Measurements from ENCODE around the gene RNF130.

Gene RNF130

GRCh38 chr5:180008433-180008832, 63.1 kb downstream of the RNF130 start:
- no peak for ATAC-seq

DNA sequence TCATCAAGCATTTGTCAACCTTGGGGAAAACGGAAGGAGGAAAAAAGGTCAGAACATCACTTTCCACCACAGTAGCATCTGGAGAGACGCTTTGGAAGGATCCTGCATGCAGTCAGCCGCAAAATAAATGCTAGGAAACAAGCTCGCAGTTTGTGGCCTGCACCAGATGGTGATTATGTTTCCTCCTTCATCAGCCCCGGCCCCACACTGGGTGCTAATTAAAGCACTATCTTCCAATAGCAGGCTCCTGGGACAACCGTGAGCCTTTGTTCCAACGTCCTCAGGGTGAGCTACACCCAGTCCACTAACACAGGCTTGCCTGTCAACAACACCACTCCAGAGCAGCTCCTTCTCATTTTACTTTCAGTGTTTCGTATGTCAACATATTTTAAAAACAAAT, 64.0 kb downstream of the RNF130 start:
- ATAC-seq, result no peak
- TF ChIP-seq TOX (CRISPR knock-in tag; IDR thresholded peaks at IDR 0.05; ENCODE audit: borderline replicate concordance) (no peak), ZNF70 (CRISPR knock-in tag; IDR thresholded peaks at IDR 0.05) (no peak), TCF4 (CRISPR knock-in tag; IDR thresholded peaks at IDR 0.05; ENCODE audit: borderline replicate concordance) (no peak), ZFP30 (CRISPR knock-in tag; IDR thresholded peaks at IDR 0.05) (no peak), ISL1 (CRISPR knock-in tag; IDR thresholded peaks at IDR 0.05) (no peak), RARB (CRISPR knock-in tag; IDR thresholded peaks at IDR 0.05) (no peak), ZNF8 (CRISPR knock-in tag; IDR thresholded peaks at IDR 0.05) (no peak), GLIS3 (CRISPR knock-in tag; IDR thresholded peaks at IDR 0.05) (no peak), PPARA (CRISPR knock-in tag; IDR thresholded peaks at IDR 0.05; ENCODE audit: borderline replicate concordance) (no peak), ESRRG (CRISPR knock-in tag; IDR thresholded peaks at IDR 0.05) (no peak)
- TF ChIP-seq, protein P1, sequence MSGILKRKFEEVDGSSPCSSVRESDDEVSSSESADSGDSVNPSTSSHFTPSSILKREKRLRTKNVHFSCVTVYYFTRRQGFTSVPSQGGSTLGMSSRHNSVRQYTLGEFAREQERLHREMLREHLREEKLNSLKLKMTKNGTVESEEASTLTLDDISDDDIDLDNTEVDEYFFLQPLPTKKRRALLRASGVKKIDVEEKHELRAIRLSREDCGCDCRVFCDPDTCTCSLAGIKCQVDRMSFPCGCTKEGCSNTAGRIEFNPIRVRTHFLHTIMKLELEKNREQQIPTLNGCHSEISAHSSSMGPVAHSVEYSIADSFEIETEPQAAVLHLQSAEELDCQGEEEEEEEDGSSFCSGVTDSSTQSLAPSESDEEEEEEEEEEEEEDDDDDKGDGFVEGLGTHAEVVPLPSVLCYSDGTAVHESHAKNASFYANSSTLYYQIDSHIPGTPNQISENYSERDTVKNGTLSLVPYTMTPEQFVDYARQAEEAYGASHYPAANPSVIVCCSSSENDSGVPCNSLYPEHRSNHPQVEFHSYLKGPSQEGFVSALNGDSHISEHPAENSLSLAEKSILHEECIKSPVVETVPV (CRISPR knock-in tag; IDR thresholded peaks at IDR 0.05), result no peak
- TF ChIP-seq, protein P2, sequence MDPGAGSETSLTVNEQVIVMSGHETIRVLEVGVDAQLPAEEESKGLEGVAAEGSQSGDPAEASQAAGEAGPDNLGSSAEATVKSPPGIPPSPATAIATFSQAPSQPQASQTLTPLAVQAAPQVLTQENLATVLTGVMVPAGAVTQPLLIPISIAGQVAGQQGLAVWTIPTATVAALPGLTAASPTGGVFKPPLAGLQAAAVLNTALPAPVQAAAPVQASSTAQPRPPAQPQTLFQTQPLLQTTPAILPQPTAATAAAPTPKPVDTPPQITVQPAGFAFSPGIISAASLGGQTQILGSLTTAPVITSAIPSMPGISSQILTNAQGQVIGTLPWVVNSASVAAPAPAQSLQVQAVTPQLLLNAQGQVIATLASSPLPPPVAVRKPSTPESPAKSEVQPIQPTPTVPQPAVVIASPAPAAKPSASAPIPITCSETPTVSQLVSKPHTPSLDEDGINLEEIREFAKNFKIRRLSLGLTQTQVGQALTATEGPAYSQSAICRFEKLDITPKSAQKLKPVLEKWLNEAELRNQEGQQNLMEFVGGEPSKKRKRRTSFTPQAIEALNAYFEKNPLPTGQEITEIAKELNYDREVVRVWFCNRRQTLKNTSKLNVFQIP (CRISPR knock-in tag; IDR thresholded peaks at IDR 0.05; ENCODE audit: borderline replicate concordance, low read depth), result no peak
- TF ChIP-seq, protein P3, sequence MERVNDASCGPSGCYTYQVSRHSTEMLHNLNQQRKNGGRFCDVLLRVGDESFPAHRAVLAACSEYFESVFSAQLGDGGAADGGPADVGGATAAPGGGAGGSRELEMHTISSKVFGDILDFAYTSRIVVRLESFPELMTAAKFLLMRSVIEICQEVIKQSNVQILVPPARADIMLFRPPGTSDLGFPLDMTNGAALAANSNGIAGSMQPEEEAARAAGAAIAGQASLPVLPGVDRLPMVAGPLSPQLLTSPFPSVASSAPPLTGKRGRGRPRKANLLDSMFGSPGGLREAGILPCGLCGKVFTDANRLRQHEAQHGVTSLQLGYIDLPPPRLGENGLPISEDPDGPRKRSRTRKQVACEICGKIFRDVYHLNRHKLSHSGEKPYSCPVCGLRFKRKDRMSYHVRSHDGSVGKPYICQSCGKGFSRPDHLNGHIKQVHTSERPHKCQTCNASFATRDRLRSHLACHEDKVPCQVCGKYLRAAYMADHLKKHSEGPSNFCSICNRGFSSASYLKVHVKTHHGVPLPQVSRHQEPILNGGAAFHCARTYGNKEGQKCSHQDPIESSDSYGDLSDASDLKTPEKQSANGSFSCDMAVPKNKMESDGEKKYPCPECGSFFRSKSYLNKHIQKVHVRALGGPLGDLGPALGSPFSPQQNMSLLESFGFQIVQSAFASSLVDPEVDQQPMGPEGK (CRISPR knock-in tag; IDR thresholded peaks at IDR 0.05; ENCODE audit: borderline replicate concordance), result no peak

More at GRCh38 chr5:180008433-180008832, 63.1 kb downstream of the RNF130 start:
- TF ChIP-seq, protein P3 (CRISPR knock-in tag; IDR thresholded peaks at IDR 0.05; ENCODE audit: borderline replicate concordance), result no peak
- TF ChIP-seq RARB (CRISPR knock-in tag; IDR thresholded peaks at IDR 0.05) (no peak), ZFP3 (CRISPR knock-in tag; IDR thresholded peaks at IDR 0.05) (no peak), TOX (CRISPR knock-in tag; IDR thresholded peaks at IDR 0.05; ENCODE audit: borderline replicate concordance) (no peak), TCF4 (CRISPR knock-in tag; IDR thresholded peaks at IDR 0.05; ENCODE audit: borderline replicate concordance) (no peak), ZNF70 (CRISPR knock-in tag; IDR thresholded peaks at IDR 0.05) (no peak), ISL1 (CRISPR knock-in tag; IDR thresholded peaks at IDR 0.05) (no peak), GLIS3 (CRISPR knock-in tag; IDR thresholded peaks at IDR 0.05) (no peak), ESRRG (CRISPR knock-in tag; IDR thresholded peaks at IDR 0.05) (no peak), PPARA (CRISPR knock-in tag; IDR thresholded peaks at IDR 0.05; ENCODE audit: borderline replicate concordance) (no peak), ZNF8 (CRISPR knock-in tag; IDR thresholded peaks at IDR 0.05) (no peak), BACH2 (CRISPR knock-in tag; IDR thresholded peaks at IDR 0.05; ENCODE audit: borderline replicate concordance) (no peak), SNAI2 (CRISPR knock-in tag; IDR thresholded peaks at IDR 0.05) (no peak)
- TF ChIP-seq, protein P4, sequence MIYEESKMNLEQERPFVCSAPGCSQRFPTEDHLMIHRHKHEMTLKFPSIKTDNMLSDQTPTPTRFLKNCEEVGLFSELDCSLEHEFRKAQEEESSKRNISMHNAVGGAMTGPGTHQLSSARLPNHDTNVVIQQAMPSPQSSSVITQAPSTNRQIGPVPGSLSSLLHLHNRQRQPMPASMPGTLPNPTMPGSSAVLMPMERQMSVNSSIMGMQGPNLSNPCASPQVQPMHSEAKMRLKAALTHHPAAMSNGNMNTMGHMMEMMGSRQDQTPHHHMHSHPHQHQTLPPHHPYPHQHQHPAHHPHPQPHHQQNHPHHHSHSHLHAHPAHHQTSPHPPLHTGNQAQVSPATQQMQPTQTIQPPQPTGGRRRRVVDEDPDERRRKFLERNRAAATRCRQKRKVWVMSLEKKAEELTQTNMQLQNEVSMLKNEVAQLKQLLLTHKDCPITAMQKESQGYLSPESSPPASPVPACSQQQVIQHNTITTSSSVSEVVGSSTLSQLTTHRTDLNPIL (CRISPR knock-in tag; IDR thresholded peaks at IDR 0.05; ENCODE audit: low read depth), result no peak
- TF ChIP-seq, protein P1 (CRISPR knock-in tag; IDR thresholded peaks at IDR 0.05), result no peak
- TF ChIP-seq, protein P5, sequence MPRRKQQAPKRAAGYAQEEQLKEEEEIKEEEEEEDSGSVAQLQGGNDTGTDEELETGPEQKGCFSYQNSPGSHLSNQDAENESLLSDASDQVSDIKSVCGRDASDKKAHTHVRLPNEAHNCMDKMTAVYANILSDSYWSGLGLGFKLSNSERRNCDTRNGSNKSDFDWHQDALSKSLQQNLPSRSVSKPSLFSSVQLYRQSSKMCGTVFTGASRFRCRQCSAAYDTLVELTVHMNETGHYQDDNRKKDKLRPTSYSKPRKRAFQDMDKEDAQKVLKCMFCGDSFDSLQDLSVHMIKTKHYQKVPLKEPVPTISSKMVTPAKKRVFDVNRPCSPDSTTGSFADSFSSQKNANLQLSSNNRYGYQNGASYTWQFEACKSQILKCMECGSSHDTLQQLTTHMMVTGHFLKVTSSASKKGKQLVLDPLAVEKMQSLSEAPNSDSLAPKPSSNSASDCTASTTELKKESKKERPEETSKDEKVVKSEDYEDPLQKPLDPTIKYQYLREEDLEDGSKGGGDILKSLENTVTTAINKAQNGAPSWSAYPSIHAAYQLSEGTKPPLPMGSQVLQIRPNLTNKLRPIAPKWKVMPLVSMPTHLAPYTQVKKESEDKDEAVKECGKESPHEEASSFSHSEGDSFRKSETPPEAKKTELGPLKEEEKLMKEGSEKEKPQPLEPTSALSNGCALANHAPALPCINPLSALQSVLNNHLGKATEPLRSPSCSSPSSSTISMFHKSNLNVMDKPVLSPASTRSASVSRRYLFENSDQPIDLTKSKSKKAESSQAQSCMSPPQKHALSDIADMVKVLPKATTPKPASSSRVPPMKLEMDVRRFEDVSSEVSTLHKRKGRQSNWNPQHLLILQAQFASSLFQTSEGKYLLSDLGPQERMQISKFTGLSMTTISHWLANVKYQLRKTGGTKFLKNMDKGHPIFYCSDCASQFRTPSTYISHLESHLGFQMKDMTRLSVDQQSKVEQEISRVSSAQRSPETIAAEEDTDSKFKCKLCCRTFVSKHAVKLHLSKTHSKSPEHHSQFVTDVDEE (CRISPR knock-in tag; IDR thresholded peaks at IDR 0.05), result no peak

Data from SK-N-SH treated with all-trans-retinoic acid at 6 μM for 48 hours (cell line).